NCI-H526 treated with DMSO at 0.1 percent for 48 hours (cell line): ENCODE data around the gene FCSK.
"Not testable (repeated sequence)": the region's sequence is repeated elsewhere in the genome, so short reads cannot be mapped to it uniquely, and the experiment has no call there.

ENCODE experiments used
- DNase-seq: peaks from one replicate; lab custom pipeline; 2025; lab: John Stamatoyannopoulos, UW

FCSK gene

DNA sequence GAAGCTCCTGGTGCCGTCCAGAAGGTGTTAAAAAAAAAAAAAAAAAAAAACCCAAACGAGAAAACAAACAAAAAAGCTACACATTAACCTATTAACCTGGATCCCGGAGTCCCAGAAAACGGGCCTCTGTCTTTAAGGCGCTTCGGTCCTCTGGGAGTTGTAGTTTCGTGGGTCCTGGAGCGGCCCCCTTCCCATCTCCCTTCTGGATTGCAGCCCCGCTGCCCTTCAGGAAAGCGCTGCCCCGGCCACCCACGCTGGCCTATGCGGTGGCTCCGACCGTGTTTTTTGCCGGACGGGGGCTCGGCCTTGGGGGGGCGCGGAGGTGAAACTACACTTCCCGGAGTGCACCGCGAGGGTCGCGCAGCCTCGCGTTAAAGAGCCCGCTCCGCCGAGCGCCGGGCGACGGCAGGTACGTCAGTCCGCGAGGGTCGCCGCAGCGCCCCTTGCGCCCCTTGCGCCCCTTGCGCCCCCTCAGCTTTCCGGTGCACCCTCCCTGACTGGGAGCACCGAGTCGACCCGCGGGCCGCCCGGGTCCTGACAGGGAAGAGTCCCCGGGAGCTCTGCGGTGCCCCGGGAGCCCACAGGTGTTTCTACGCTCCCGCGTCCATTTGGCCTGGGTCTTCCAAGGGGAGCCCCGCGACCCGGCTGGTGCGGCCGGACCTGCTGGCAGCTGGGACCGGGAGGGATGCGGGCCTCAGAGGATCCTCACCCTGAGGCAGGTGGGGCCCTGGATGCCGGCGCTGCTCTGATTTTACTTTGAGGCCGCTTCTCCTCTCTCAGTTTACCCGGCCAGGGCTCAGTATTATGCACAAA is at the start of gene FCSK:
Gene FCSK, plus strand, starts transcription at position 374 of the 813 bp plus-strand sequence. CDS start 8,596 bp downstream, outside the sequence.
- peak; percentile 51 for DNase-seq

DNA sequence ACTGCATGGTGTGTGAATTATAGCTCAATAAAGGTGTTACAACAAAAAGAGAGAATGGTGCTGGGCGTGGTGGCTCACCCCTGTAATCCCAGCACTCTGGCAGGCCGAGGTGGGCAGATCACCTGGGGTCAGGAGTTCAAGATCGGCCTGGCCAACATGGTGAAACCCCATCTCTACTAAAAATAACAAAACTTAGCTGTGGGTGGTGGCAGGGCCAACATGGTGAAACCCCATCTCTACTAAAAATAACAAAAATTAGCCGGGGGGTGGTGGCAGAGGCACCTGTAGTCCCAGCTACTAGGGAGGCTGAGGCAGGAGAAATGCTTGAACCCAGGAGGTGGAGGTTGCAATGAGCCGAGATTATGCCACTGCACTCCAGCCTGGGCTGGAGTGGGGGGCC is 48.3 kb upstream of the FCSK start:
- not testable (repeated sequence) for DNase-seq

DNA sequence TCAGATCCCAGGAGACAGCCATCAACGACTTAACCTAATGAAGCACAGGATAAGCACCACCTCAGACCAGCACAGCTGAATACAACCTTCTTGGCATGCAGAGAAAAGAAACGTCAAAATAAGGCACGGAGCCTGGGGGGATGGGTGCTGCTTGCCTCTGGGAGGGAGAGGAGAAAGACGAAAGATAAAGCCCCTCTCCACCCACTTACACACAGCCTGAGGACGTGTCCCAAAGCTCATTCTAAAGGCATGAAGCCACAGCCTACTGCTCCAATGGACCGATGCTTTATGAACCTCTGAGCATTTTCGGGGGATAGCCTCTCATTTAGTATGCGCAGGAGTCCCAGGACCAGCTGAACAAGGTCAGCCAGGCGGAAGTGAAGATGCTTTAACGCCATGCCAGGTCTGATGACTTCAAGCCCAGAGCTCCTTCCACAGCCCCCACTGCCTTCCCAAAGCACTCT is 46.6 kb upstream of the FCSK start:
- DNase-seq, result no peak

DNA sequence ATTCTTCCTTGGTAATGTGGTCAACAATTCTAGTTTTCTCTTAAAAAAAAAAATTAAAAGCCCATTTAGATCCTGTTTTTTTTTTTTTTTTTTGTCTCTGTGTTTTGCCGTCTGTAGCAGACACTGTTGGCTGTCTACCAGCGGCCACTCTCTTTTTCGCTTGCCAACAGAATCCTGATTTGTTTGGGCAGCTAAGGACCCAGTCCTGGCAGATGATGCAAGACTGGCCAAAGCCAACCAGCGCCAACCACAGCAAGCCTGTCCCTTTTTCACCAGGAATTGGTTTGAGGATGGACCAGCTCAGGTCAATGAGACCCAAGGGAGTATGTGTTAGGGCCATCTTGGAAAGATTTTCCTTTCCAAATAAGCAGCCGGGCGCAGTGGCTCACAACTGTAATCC is 43.7 kb upstream of the FCSK start:
- no peak for DNase-seq

DNA sequence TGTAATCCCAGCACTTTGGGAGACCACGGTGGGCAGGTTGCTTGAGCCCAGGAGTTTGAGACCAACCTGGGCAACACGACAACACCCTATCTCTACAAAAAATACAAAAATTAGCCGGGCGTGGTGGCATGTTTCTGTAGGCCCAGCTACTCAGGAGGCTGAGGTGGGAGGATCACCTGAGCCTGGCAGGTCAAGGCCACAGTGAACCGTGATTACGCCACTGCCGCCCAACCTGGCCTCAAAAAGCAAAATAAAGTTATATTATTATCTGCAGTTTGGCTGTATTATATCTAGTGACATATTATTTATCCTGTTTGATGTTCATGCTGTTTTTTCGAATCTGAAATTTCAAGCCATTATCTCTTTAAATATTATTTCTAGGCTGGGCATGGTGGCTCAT is 42.0 kb upstream of the FCSK start:
- DNase-seq, result no peak

DNA sequence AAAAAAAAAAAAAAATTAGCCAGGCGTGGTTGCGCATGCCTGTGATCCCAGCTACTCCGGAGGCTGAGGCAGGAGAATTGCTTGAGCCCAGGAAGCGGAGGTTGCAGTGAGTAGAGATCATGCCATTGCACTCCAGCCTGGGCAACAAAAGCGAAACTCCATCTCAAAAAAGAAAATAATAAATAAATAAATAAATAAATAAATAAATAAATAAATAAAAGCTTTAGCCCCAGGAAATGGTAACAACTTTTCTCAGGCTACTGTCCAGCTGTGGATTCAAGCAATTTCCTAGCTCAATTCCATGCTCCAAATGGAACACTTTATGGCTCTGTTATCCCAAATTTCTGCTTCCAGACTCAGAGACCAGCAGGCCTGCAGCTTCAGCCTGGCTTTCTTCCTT is 40.8 kb upstream of the FCSK start:
- not testable (repeated sequence) for DNase-seq

DNA sequence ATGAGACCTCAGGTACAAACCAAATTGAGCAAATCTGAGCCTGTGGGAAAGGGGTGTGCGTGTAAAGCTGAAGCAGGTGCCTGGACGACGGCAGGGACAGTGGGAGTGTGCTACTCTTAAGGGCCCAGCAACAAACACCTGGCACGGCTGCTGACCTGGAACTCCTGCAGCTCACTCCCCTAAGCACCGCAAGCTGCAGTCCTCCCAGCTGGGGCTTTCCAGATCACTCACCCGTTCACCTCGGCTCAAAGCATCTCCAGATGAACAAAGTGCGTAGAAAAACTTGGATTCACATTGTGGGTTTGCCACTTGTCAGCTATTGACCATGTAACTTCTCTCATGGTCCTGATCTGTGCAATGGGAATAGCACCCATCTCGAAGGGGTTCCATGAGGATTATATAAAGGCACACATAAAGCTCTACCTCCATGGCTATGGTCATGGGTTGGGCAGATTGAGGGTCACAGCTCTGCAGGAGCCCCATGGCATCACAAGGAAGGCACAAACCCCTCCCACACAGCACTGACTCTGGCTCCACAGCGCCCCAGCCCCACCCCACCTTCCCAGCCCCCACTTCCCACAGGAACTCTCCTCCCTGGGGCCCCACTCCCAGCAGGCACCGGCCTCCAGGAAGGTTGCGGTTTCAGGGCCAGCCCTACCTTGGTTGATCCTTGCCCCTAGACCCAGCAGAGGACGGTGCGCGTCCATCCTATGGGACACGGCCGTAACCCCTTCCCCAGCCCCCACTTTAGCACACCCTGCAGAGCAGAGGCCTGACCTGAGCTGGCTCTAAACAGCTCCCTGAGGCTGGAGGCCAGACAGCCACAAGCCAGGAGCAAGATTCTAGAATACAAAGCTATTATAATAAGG is 37.4 kb upstream of the FCSK start:
- no peak for DNase-seq

DNA sequence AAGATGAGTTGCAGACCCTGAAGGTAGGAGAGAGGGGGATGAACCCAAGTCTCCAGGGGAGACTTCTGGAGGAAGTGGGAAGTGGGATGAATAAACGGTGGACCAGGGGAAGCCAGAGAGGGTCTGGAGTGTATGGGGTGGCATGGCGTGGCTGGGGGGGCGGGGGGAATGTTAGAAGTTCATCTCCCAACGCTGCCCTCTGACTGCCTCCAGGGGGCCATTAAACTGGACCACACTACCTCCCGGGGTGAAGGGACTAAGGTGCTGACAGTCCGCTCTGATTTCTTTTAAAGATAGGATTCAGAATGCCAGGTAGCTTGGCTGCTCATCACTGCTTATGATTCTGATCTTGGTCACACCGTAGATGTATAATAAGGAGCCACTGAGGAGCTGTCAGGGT is 36.7 kb upstream of the FCSK start:
- no peak for DNase-seq

DNA sequence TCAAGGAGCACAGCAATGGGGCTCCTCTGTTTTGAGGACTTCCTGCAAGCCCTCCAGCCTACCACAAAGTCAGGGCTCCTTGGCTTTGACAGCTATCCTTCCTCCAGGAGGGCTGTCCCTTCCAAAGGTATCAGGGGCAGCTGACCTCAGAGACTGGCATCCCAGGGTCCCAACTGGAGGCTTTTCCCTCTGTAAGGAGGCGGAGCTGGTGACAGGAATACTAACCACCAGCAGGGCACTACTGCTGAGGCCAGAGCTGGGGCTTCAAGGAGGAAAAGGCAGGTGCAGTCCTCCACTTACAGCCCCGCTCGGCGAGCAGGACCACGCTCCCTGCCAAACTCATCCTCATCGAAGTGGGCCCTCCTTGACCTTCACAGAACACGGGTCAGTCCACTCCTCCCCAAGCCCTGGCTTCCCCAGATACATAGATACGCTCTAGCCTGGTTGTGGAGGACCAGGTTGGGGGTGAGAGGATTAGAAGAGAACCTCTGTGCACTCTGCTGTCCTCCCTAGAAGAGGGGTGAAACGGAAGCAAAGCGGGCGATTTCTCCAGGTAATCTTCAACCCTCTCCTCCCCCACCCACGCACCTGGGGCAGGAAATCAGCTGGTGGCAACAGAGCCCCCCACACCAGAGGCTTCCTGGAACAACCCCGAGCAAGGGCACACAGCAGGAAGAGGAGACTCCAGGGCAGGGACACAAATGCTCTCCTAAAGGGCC is 36.0 kb upstream of the FCSK start:
- no peak for DNase-seq

DNA sequence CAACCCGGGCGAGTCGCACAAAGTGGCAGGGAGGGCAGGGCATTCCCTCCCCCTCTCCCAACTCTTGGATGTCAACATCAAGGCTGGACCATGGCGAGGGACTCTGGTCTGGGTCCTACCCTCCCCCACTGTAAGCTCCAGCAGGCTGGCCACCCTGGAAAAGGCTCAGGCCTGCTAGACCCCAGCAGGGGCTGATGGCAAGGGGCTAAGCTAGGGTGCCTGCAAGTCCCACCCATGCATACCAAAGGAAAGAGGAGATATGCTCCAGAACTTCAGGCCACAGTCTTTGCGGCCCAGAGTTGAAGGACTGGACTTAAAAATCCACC is 35.4 kb upstream of the FCSK start:
- no peak for DNase-seq

DNA sequence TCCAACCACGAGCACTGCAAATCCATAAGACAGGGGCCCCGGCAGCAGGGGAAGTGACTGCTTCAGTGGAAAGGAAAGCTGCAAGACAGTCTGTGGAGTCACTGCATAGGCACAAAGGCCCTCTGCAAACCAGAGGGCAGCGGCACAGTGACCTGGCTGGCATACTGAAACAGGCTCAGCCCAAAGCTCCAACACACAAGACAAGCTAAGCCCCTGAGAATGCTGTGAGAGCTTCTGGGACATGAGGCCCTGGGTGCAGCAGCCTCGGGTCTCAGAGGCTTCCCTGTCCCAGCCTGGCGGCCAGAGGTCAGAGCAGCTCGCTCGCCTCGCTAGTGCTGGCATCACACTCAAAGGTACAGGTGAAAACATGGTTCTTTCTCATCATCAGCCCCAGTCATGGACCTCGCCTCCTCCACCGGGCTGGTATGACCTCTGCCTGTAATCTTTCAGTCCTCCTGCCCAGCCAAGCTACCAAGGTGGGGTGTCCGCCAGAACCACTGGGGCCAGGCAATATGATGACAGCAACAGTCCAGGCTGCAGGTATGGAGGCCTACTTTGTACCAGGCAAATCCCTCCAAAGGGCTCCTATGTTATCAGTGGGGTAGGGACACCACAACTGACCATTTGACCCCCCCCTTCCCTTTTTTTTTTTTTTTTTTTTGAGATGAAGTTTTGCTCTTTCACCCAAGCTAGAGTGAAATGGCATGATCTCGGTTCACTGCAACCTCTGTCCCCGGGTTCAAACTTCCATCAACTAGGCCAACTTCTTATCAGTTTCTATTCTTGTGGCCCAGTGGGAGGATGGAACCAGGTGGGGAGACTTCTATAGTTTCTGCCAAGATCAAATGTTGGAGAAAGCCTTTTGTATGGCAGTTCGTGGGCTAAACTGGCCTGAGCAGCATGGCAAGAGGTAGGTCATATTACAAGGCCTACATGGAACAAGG is 34.7 kb upstream of the FCSK start:
- DNase-seq, result no peak

DNA sequence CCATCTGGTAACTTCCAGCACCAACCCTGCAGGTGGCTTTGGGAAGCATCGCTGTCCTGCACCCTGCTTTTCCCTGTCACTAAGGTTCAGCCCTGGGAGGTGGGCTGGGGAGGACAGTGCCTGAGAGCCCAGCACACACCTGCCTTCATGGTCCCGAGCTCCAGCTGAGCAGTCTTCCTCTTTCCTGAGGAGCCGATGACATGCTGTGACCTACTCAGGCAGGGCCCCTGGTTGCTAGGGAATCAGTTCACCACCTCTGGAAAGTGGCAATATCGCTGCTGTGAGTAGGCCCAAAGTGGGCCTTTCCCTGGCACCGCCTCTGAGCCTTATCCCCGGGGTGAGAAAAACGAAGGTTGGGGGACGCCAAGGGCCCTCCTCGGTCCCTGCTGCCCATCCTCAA is 33.4 kb upstream of the FCSK start:
- no peak for DNase-seq

DNA sequence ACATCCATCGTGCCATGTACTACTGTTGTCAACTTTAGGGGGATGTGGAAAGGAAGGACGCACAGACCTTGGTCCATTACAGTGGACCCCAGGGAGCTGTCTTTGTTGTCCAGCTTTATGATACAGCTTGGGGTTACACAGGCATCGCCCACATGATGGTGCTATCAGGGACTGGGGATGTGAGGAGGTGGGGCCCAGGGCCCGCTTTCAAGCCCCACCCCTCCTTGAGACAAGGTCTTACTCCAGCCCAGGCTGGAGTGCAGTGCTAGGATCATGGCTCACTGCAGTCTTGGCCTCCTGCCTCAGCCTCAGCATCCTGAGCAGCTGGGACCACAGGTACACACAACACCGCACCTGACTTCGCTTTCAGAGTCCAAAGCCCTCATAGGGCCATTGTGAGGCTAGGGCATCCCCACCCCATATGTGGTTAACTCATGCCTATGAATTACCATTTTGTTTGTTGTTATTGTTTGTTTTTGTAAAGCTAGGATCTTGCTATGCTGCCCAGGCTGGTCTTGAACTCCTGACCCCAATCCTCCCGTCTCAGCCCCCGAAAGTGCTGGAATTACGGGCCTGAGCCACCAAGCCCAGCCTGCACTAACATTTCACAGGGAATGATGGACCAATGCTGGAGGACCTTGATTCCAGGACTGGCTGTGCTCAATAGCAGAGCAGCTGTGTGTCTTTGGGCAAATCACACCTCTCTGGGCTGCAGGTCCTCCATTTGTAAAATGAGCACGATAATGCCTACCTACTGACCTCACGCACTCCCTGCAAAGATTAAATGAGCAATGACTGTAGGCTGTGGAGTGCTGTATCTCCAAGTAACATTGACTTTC is 32.7 kb upstream of the FCSK start:
- no peak for DNase-seq

DNA sequence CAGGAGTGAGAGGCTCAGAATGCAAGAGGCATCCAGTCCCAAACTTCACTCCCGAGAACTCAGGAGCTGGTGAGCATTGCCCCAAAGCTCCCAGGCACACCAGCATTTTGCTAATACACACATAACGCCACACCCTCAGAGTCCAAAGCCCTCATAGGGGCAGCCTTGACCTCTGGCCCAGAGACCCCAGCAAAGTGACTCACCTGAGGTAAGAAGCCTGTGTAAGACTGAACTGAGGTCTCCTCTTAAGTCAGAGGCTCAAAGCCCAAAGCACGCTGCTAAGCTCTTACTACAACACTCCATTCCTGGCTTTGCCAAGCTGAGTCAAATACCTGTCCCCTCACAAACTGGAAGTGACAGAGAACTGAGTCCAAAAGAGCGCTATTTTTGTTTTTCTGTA is 31.9 kb upstream of the FCSK start:
- DNase-seq, result no peak

DNA sequence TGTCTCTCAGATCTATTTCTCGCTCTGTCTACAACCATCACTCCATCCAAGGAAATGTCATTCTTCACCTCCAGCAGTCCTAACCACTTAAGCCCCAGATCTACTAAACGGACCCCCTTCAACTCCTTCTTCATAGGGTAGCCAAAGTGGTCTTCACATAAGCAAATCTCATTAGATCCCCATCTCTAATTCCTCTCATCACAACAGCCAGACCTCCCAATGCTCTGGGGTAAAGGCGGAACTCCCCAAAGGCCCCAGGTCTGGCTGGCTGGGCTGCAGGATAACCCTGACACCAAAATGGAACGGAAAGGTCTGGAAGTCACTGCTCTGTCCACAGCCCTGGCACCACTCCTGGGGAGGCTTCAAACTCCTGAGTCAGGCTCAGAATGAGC is 26.6 kb upstream of the FCSK start:
- DNase-seq, result no peak

DNA sequence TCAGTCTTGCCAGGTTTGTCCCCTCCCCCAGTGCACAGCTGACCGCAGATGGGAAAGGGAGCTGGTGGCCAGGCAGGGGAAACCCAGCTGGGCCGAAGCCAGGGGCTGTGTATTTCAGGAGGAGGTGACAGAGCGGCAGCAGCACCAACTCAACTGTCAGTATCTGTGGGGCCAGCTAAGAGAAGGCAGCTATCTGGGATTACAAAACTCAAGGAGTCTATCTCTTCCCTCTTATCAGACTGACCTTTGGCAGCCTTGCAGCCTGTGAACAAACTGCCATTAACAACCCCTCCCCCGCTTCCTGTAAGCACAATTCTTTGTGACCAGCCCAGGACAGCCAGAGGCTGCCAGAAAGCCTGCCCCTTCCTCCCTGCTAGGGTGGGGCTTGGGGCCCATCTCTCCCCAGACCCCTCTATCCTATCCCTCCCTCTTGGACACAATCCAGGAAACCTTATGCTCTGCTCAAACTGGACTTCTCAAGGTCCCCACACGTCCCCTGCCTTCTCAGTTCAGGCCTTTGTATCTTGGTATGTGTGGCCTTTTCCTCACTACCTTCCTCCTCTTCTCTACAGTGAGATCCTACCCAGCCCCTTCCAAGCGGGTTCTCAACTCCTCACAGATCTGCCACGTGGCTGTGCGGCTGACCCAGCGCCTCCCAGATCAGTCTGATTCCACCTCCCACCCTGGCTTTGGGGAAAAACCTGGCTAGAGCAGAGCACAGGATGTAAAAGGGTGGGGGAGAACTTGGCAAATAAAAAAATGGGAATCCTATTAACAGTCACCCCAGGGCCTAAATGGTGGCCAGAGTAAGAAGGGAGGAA is 26.0 kb upstream of the FCSK start:
- no peak for DNase-seq

DNA sequence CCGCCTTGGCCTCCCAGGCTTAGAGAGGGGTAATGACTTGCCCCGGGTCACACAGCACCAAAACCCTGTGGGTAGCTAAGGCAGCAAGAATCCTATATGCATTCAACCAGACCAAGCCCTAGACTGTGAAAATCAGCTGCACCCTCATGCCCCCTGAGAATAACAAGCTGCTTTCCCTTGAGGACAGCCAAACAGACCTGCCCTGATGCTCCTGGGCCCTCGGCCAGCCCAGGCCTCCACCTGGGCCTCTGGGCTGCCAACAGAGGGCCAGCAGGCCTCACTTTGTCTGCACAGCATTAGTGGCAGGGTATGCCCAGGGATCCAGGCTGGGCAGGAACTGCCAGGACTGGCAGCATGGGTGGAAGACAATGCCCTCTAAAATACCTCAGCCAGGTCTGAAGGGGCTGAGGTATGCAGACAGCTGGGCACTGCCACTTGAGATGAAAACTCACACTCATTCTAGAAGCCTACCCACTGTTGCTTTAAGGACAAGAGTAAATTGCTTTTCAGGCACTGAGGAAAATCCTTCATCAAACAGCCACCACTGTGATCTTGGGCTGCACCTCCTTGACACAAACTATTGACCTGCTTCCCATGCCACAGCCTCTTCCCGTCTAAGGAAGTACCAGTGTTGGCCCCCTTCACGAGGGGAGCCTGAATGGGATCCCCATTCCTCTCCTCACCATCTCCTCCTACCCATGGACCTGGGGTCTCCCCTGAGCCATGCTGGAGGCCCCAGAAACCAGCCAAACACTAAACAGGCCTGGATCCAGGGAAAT is 24.3 kb upstream of the FCSK start:
- DNase-seq, result no peak

DNA sequence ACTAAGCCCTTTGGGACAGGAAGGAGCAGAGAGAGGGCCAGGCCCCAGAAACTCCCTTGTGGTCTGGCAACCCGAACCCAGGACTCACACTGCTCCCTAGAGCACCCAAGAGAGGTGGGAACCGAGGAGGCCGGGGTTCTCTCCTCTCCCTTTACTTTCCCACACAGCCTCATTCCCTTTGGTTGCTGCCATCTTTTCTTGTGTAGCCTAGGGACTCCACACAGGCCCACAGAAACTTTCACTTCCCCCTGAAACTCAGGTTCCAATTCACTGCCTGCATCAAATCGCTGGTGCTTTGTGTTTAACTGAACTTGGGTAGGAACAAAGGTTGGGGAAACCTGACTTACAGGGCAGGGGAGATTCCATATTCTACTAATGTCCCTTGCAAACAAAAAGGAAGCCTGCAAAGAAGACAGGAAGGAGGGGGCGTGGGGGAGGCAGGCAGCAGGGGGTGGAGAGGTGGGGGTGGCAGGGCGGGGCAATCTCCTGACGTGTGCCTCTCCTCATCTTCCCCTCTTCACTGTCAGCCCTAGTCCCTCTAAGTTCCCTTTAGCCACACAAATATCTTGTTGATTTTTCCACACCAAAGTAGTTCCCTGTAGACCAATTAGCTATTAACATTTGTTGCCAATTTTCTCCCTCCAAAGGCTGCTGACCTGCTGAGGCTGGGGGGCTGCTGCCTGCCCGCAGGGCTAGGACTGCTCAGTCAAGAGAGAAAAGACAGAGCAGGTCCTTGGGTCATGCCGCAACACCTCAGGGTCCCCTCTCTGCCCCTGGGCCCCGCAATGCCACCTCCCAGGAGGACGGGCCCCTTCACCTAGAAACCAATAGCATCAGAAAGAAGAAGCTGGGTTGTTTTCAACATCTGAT is 23.5 kb upstream of the FCSK start:
- DNase-seq, result no peak
